ENCODE data around the gene PPP1R27. TPM values are rescaled to one million over a fixed set of nuclear protein-coding genes. Genes with fewer than 3 reads are reported as not detected.
A peak's percentile ranks its signal among the peaks of the same experiment; 100 is the strongest.

The PPP1R27 gene
- total and polyA plus RNA-seq, 9 of the 15 experiments (the other 6 are each of a cell fraction or from before 2014, with no cell fraction given), result 0.29 to 6.9 (median 1.5) TPM; not detected in 2

DNA sequence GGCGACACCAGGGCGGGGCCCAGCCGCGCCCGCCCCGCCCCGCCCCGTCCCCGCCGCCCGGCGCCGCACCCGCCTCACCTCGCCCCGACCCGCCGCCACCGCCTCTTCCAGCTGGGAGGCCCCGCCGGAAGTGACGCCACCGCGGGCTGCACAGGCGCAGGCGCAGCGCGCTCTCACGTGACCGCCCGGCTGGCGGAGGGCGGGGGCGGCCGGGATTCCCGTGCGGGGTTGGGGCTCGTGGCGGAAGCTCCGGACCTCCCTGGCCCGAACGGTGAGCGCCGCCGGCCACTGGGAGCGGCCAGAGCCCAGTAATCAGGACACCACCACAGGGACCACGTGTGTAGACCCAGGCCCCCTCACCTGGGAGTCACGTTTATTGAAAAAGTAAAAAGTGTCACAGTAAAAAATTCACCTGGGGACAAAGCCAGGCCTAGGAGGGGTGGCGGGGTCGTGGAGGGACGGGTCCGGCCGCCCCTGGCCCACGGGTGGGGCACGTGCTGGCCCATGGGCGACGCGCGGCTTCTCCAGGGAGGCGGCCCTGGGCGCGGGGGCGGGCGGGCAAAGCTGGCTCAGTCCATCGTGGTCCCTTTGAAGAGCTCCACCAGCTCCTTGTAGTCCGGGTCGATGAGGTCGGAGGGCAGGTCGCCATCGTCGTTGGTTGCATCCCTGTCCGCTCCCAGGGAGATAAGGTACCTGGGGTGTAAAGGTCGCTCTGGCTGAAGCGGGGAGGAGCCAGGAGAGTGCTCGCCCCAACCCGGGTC is 1.5 kb downstream of the PPP1R27 start, which contains the start of gene MCRIP1 (continued):
- TF ChIP-seq, protein P1, sequence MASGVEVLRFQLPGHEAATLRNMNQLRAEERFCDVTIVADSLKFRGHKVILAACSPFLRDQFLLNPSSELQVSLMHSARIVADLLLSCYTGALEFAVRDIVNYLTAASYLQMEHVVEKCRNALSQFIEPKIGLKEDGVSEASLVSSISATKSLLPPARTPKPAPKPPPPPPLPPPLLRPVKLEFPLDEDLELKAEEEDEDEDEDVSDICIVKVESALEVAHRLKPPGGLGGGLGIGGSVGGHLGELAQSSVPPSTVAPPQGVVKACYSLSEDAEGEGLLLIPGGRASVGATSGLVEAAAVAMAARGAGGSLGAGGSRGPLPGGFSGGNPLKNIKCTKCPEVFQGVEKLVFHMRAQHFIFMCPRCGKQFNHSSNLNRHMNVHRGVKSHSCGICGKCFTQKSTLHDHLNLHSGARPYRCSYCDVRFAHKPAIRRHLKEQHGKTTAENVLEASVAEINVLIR (CRISPR knock-in tag; IDR thresholded peaks at IDR 0.05), result peak; percentile 73; the same call in 1 of the 2 replicates
- peak; percentile 75 for TF ChIP-seq HMGN3 (IDR thresholded peaks at IDR 0.05; ENCODE audit: borderline replicate concordance, extremely low read depth, insufficient read length, low read depth, low read length)
- peak; percentile 84 to 89 for TF ChIP-seq MAZ (CRISPR knock-in tag; conservative IDR thresholded peaks at IDR 0.05 in 1 of 2, IDR thresholded peaks at IDR 0.05 in 1 of 2)
- TF ChIP-seq HCFC1 (IDR thresholded peaks at IDR 0.05; ENCODE audit: low read depth, low read length), result 0 out of 2 replicates have a peak, but pooled peaks have one; percentile 40
- peak; percentile 92 for TF ChIP-seq CCNT2 (IDR thresholded peaks at IDR 0.05; ENCODE audit: borderline replicate concordance, extremely low read depth, insufficient read length, low read depth, low read length)
- TF ChIP-seq ATF1 (CRISPR knock-in tag; IDR thresholded peaks at IDR 0.05), result no peak
- peak; percentile 72 for TF ChIP-seq ATF1 (tag; IDR thresholded peaks at IDR 0.05)
- peak; percentile 76 for TF ChIP-seq NR2C2 (CRISPR knock-in tag; IDR thresholded peaks at IDR 0.05)
- peak; percentile 90 for TF ChIP-seq NR2C2 (tag; IDR thresholded peaks at IDR 0.05)
- TF ChIP-seq EP400 (IDR thresholded peaks at IDR 0.05), result peak; percentile 85
- TF ChIP-seq FOXK1 (CRISPR knock-in tag; IDR thresholded peaks at IDR 0.05; ENCODE audit: borderline replicate concordance), result peak; percentile 53; the same call in 1 of the 2 replicates
- peak; percentile 65; the same call in 1 of the 2 replicates for TF ChIP-seq ZNF589 (CRISPR knock-in tag; IDR thresholded peaks at IDR 0.05; ENCODE audit: low read depth)
- TF ChIP-seq SREBF1 (IDR thresholded peaks at IDR 0.05; ENCODE audit: borderline replicate concordance, low read depth, low read length), result no peak
- TF ChIP-seq ELF1 (tag; IDR thresholded peaks at IDR 0.05), result peak; percentile 70; the same call in 1 of the 2 replicates
- peak; percentile 36; the same call in 1 of the 2 replicates for TF ChIP-seq HDAC8 (tag; IDR thresholded peaks at IDR 0.05)
- TF ChIP-seq, protein P2, sequence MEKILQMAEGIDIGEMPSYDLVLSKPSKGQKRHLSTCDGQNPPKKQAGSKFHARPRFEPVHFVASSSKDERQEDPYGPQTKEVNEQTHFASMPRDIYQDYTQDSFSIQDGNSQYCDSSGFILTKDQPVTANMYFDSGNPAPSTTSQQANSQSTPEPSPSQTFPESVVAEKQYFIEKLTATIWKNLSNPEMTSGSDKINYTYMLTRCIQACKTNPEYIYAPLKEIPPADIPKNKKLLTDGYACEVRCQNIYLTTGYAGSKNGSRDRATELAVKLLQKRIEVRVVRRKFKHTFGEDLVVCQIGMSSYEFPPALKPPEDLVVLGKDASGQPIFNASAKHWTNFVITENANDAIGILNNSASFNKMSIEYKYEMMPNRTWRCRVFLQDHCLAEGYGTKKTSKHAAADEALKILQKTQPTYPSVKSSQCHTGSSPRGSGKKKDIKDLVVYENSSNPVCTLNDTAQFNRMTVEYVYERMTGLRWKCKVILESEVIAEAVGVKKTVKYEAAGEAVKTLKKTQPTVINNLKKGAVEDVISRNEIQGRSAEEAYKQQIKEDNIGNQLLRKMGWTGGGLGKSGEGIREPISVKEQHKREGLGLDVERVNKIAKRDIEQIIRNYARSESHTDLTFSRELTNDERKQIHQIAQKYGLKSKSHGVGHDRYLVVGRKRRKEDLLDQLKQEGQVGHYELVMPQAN (IDR thresholded peaks at IDR 0.05; ENCODE audit: borderline replicate concordance), result peak; percentile 70; the same call in 1 of the 2 replicates
- peak; percentile 77 for TF ChIP-seq CHD1 (IDR thresholded peaks at IDR 0.05; ENCODE audit: low read length)
- no peak for TF ChIP-seq ZNF76 (CRISPR knock-in tag; IDR thresholded peaks at IDR 0.05; ENCODE audit: borderline replicate concordance)
- TF ChIP-seq NRF1 (conservative IDR thresholded peaks at IDR 0.05 in 1 of 2, IDR thresholded peaks at IDR 0.05 in 1 of 2), result peak; percentile 92 to 94
- peak; percentile 68 for TF ChIP-seq JUND (IDR thresholded peaks at IDR 0.05; ENCODE audit: borderline replicate concordance, low read depth, low read length)
- no peak; the same call in 2 of the 3 replicates for TF ChIP-seq JUND (tag; IDR thresholded peaks at IDR 0.05; ENCODE audit: borderline replicate concordance, low read depth, low read length)
- peak; percentile 96 for TF ChIP-seq GABPA (tag; conservative IDR thresholded peaks at IDR 0.05; ENCODE audit: low read depth)
- 0 out of 2 replicates have a peak, but pooled peaks have one; percentile 44 for TF ChIP-seq PML (IDR thresholded peaks at IDR 0.05; ENCODE audit: low read length)
